CD4-positive, alpha-beta T cell treated with Interleukin-4 for 4 hours (primary cell): ENCODE measurements around the gene ANO9.

Source experiments
- DNase-seq: peaks from one replicate; pipeline ENCODE4 v3.0.0-alpha.2; 2020

The ANO9 gene

GRCh38 chr11:441418-442274, at the start of gene ANO9:
ANO9 (minus strand) TSS chr11:442011; CDS start chr11:441926, 85 bp downstream.
- DNase-seq = peak; percentile 54

- no peak for DNase-seq
Observed at GRCh38 chr11:491358-491757, 49.5 kb upstream of the ANO9 start.

GRCh38 chr11:490930-491260, 49.1 kb upstream of the ANO9 start:
- no peak for DNase-seq

DNA sequence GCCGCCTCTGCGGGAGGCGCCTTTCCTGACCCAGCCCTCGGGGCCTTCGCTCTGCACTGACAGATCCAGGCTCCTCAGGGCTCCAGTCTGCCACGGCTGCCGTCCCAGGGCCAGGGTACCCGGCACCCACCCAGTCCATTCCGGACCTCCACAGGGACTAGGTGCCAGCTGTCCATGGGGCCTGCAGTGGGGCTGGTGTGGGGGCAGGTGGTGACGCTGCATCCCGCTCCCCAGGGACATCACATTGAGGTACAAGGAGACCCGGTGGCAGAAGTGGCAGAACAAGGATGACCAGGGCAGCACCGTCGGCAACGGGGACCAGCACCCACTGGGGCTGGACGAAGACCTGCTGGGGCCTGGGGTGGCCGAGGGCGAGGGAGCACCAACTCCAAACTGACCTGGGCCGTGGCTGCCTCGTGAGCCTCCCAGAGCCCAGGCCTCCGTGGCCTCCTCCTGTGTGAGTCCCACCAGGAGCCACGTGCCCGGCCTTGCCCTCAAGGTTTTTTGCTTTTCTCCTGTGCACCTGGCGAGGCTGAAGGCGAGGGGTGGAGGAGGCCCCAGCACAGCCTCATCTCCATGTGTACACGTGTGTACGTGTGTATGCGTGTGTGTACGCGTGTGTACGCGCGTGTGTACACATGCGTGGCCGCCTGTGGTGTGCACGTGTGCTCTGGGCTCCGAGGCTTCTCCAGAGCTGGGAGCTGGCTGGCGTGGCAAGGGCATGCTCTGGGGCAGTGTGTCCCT, 48.5 kb upstream of the ANO9 start:
- DNase-seq = no peak

- DNase-seq = no peak
Observed at GRCh38 chr11:489610-490185, 47.9 kb upstream of the ANO9 start.

DNA sequence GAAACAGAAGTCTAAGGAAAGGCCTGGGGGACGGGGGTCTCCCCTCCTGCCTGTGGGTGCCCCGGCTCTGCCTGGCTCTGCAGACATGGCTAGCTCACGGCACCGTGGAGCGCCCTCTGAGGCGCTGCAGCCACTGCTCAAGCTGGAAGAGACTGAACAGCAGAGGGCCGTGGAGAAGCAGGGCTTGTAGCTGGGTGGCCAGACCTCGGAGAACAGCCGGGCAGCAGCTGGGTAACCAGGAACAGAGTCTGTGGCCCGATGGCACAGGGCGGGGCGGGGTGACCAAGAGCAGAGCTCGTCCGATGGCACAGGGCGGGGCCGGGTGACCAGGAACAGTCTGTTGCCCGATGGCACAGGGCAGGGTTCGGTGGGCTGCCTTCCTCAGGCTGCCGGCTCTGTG, 47.2 kb upstream of the ANO9 start:
- no peak for DNase-seq

GRCh38 chr11:488579-488978, 46.8 kb upstream of the ANO9 start:
- no peak for DNase-seq

GRCh38 chr11:488062-488461, 46.3 kb upstream of the ANO9 start:
- DNase-seq = no peak

DNA sequence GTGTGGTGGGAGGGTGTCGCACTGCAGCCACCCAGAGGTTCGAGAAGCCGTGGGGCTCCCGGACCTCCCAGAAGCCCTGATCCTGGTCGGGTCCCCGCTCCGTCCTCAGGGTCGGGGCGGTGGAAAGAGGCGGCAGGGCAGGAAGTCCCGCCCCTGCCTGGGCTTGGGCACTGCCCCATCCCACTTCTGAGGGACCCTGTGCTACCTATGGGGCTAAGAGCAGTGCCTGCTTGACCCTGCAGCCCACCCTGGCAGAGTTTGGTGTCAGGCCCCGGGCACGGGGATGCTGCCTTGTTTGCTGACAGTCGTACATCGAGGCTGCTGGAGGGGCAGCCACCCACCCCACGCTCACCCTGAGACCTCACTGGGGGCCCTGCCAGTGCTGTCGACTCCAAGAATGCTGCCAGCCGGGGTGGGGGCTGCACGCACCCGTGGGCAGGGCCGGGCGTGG, 45.8 kb upstream of the ANO9 start:
- no peak for DNase-seq

GRCh38 chr11:486189-486588, 44.4 kb upstream of the ANO9 start:
- no peak for DNase-seq

- no peak for DNase-seq
Observed at GRCh38 chr11:484616-485015, 42.8 kb upstream of the ANO9 start.

DNA sequence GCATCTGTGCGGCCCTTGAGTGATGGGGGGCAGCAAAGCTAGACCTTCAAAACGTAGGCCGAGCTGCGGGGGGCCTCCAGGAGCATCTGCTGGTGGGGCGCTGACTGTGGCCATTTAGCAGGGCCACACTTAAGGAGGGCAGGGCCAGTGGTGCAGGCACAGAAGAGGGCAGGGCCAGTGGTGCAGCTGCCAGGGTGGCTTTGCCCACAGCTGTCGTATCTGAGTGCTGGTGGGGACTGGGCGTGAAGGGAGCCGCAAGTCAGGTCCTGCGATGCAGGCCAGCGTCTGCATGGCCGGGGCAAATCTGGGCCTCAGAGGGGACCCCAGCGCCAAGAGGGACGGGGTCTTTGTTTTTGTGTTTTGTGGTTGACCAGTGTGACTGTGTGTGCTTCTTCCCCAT, 37.5 kb upstream of the ANO9 start:
- no peak for DNase-seq

DNA sequence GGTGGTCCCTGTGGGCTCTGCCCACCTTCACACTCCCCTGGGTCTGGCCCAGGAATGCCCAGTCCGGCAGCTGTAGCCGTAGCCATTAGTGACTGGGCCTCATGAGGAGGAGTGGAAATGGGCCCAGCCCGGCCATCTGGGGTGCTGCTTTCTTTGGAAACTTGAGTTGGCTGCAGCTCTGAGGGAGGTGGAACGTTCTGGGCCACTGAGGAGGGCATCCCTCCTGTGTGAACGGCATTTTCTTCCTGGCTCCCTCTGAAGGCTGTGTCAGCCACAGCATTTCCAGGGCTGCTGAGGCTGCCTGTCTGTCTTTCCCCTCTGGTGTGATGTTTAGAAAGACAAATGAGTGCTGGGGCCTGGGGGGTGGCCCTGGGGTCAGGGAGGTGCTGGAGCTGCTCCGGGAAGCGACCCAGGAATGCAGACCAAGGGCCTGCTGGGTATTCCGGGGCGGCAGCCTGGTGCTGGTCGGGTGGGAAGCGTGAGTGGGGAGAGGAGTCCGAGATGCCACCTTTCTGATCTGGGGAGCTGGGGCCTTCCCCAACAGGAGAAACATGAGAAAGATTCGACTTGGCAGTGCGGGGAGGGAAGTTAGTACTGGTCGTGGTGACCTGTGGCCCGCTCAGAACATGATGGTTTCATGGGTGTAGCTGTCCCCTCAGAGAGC, 35.4 kb upstream of the ANO9 start:
- no peak for DNase-seq

DNA sequence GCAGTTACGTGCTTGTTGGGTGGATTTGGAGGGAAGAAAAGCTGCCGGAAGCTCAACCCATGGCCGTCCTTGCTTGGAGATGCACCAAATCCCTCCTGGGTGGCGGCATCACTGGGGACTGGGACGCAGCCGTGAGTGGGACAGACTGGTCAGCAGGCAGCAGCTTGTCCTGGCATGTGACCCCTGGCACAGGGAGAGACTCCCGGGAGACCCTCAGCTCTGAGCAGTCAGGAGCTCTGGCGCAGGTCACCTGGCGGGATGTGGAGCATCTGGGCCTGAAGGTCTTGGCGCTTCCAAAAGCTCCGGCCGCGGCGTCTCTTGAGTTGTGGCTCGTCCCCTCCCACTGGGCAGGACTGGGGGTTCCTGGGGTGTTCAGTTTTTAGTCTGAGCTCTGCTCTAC, 34.6 kb upstream of the ANO9 start:
- no peak for DNase-seq

- no peak for DNase-seq
Observed at GRCh38 chr11:475941-476340, 34.1 kb upstream of the ANO9 start.

- no peak for DNase-seq
Observed at GRCh38 chr11:474914-475506, 33.2 kb upstream of the ANO9 start.

GRCh38 chr11:473962-474785, 32.4 kb upstream of the ANO9 start:
- no peak for DNase-seq

DNA sequence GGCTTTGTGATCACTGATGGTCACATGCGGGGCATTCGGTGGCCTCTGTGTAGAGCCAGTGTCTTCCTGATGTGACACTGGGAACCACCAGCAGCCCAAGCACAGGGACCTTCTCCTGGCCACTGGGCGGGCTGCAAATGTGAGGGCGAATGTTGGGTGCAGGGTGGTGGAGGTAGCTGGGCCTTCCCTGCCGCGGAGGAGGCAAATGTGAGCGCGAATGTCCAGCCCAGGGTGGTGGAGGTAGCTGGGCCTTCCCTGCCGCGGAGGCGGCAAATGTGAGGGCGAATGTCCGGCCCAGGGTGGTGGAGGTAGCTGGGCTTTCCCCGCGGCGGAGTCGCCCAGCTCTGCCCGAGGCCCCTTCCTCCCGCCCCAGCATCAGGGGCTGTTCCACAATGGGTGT, 31.6 kb upstream of the ANO9 start:
- DNase-seq = no peak

DNA sequence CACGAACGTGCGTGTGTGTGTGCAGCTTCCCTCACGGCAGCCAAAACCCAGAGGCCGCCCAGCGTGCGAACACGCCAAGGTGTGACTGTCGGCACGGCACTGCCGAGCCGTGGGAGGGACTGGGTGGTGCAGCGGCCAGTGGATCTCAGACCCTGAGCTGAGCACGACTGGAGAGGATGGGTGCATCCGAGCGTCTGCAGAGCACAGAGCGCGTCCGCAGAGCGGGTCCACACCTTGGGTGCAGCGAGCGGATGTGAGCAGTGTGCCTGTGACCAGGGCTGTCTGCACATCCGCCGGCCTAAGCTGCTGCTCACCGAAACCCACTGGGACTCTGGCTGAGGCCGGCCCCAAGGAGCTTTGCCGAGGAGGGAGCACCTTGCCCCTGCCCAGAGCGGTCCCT, 31.0 kb upstream of the ANO9 start:
- DNase-seq = no peak

DNA sequence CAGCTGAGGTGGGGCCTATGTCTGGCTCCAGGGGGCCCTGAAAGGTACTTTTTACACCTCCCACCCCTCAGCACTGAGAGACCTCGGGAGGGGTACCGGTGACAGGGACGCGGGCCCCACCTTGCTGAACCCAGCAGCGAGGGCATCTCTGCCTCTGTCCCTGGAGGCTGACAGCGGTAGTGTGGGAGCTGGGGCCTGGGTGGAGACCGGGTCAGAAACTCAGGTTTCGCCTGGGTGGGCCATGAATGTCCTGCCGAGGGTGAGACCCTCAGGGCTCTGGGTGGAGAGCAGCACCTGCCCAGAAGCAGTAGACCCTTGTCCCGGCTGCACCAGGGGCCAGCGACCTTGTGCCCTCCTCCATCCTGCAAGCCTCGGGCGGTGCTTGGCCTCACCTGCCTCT, 30.5 kb upstream of the ANO9 start:
- DNase-seq = no peak

DNA sequence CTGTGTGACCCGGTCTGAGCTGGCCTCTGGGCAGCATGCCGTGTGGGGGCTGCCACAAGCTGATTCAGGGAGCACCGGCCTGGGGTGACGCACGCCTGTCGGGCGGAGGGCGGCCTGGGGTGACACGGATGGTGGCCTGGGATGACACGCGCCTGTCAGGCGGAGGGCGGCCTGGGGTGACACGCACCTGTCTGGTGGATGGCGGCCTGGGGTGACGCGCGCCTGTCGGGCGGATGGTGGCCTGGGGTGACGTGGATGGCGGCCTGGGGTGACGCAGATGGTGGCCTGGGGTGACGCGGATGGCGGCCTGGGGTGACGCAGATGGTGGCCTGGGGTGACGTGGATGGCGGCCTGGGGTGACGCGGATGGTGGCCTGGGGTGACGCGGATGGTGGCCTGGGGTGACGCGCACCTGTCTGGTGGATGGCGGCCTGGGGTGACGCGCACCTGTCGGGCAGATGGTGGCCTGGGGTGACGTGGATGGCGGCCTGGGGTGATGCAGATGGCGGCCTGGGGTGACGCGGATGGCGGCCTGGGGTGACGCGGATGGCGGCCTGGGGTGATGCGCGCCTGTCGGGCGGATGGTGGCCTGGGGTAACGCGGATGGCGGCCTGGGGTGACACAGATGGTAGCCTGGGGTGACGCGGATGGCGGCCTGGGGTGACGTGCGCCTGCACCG, 29.8 kb upstream of the ANO9 start:
- no peak for DNase-seq
